OCI-LY1 (cell line): ENCODE data around the gene ITGA2.

Experiments
- CTCF ChIP-seq: fragments of 200-600 bp; sonication (generic), shearing (Covaris generic); IDR thresholded peaks from 2 replicates; pipeline ENCODE4 v1.5.1; 2017; ENCODE audit warnings: mild to moderate bottlenecking, antibody characterized with exemption, low read length, moderate library complexity, mixed read lengths
- EZH2 ChIP-seq: fragments of 200-600 bp; sonication (generic), shearing (Covaris generic); IDR thresholded peaks from 2 replicates; pipeline ENCODE4 v1.8.0; 2017; ENCODE audit warnings: borderline replicate concordance, mixed run types, mild to moderate bottlenecking, antibody characterized with exemption, low read length, moderate library complexity, mixed read lengths

- TF ChIP-seq CTCF (no peak), EZH2 (no peak)
Measured at GRCh38 chr5:52964138-52964537, 25.0 kb upstream of the ITGA2 start.
